NCI-H2171 treated with DMSO at 0.1 percent for 48 hours (cell line): ENCODE data around the gene MYL6.
A peak's percentile ranks its signal among the peaks of the same experiment; 100 is the strongest.
"Not testable (repeated sequence)": the region's sequence is repeated elsewhere in the genome, so short reads cannot be mapped to it uniquely, and the experiment has no call there.

ENCODE experiments used
- DNase-seq: peaks from one replicate; lab custom pipeline; 2025; lab: John Stamatoyannopoulos, UW

MYL6 gene

GRCh38 chr12:56156464-56157200, 1.5 kb upstream of the MYL6 start:
- not testable (repeated sequence) for DNase-seq

GRCh38 chr12:56157201-56158028, 744 bp upstream of the MYL6 start:
- DNase-seq = peak; percentile 96

GRCh38 chr12:56158926-56159461, 835 bp downstream of the MYL6 start:
- peak; percentile 62 for DNase-seq

- no peak for DNase-seq
Observed at GRCh38 chr12:56159482-56160192, 1.5 kb downstream of the MYL6 start.

- no peak for DNase-seq
Observed at GRCh38 chr12:56160193-56160763, 2.1 kb downstream of the MYL6 start.

- DNase-seq = no peak
Observed at GRCh38 chr12:56160894-56161689, 2.9 kb downstream of the MYL6 start.

GRCh38 chr12:56161690-56162351, 3.7 kb downstream of the MYL6 start:
- DNase-seq = no peak

GRCh38 chr12:56162468-56163290, 4.5 kb downstream of the MYL6 start:
- DNase-seq = no peak

GRCh38 chr12:56163533-56164344, 5.6 kb downstream of the MYL6 start:
- no peak for DNase-seq

GRCh38 chr12:56164345-56164729, 6.2 kb downstream of the MYL6 start:
- DNase-seq = no peak

- no peak for DNase-seq
Observed at GRCh38 chr12:56165369-56165768, 7.2 kb downstream of the MYL6 start.

- DNase-seq = no peak
Observed at GRCh38 chr12:56169229-56169759, 11.1 kb downstream of the MYL6 start.

GRCh38 chr12:56172839-56173238, 14.7 kb downstream of the MYL6 start:
- DNase-seq = no peak

GRCh38 chr12:56178347-56178746, 20.2 kb downstream of the MYL6 start:
- no peak for DNase-seq

- no peak for DNase-seq
Observed at GRCh38 chr12:56186957-56187356, 28.8 kb downstream of the MYL6 start.

GRCh38 chr12:56188131-56188777, 30.1 kb downstream of the MYL6 start:
- DNase-seq = no peak

- DNase-seq = peak; percentile 49
Observed at GRCh38 chr12:56188778-56189098, 30.6 kb downstream of the MYL6 start.
